Tibial nerve (tissue), 4 donors: ENCODE data around the gene BMP2K.

ENCODE experiments used
- EP300 ChIP-seq, 2 donors: sonication (generic); formaldehyde crosslinking; IDR thresholded peaks; one replicate each; pipeline ENCODE4 v1.6.1; 2017; ENCODE audit warnings: antibody characterized with exemption in 2 of 2, mild to moderate bottlenecking in 1 of 2
- POLR2A ChIP-seq, 2 donors: fragments of 450-650 bp; IDR thresholded peaks; one replicate each; pipeline ENCODE4 v1.6.1; 2017; ENCODE audit warnings: antibody characterized with exemption in 2 of 2, mild to moderate bottlenecking in 2 of 2, moderate library complexity in 2 of 2
- TF ChIP-seq, protein P1 (sequence below), 5 experiments: fragments of 200-600 bp in 3 of 5; fragments of 450-650 bp in 2 of 5; sonication (generic) in 3 of 5; IDR thresholded peaks; one replicate each; pipeline ENCODE4 v1.5.1; 2016 to 2019; ENCODE audit warnings: antibody characterized with exemption in 5 of 5, mild to moderate bottlenecking in 3 of 5, moderate library complexity in 2 of 5

DNA sequence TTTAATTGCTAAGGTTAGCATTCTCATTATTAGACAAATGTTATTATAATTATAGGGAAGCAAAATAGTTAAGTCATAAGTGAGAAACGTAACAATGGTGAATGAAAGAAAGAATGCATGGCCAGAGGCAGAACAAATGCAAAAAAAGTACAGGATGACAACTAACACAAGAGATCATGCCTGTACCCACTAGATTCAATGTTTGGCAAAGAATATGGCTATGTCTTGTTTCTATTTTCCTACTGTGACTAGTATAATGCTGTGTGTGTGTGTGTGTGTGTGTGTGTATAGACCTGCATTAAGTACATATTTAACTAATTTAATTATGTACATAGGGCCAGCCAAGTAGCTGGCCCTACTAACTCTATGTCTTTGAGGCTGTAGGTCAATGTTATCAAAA, 12.9 kb upstream of the BMP2K start:
- TF ChIP-seq, protein P1, sequence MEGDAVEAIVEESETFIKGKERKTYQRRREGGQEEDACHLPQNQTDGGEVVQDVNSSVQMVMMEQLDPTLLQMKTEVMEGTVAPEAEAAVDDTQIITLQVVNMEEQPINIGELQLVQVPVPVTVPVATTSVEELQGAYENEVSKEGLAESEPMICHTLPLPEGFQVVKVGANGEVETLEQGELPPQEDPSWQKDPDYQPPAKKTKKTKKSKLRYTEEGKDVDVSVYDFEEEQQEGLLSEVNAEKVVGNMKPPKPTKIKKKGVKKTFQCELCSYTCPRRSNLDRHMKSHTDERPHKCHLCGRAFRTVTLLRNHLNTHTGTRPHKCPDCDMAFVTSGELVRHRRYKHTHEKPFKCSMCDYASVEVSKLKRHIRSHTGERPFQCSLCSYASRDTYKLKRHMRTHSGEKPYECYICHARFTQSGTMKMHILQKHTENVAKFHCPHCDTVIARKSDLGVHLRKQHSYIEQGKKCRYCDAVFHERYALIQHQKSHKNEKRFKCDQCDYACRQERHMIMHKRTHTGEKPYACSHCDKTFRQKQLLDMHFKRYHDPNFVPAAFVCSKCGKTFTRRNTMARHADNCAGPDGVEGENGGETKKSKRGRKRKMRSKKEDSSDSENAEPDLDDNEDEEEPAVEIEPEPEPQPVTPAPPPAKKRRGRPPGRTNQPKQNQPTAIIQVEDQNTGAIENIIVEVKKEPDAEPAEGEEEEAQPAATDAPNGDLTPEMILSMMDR (IDR thresholded peaks at IDR 0.05): no peak
- TF ChIP-seq POLR2A (IDR thresholded peaks at IDR 0.05): no peak
- TF ChIP-seq EP300 (IDR thresholded peaks at IDR 0.05): no peak
